NT2/D1 (cell line): ENCODE results near the gene KCNJ15.

Source experiments
- YY1 ChIP-seq: IDR thresholded peaks from 2 replicates; pipeline ENCODE4 v1.6.1; 2011; ENCODE audit not compliant: insufficient read length, insufficient read depth
- ZNF274 ChIP-seq: IDR thresholded peaks from 2 replicates; pipeline ENCODE4 v1.6.1; 2011; ENCODE audit warnings: mild to moderate bottlenecking, low read depth, low read length

DNA sequence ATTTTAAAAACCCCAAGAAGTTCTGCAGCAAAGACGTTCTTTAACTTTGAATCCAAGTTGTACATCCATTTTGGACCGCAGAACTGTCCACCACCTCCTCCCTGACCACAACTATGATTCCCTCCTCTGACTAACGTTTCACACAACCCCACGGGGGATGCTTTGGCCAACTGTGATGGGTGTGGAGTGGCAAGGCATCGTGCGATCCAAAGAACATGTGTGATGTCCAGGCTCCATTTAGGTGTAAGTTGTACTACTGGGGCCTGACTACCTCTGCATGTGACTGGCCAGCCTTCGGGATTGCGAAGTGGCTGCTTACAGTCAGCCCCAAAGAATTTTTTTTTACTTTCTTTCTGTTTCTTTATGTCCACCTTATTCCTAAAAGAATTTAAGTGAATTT, 6.7 kb downstream of the KCNJ15 start:
- no peak for TF ChIP-seq ZNF274
- TF ChIP-seq YY1: no peak
